ENCODE data around the gene CEP164.

CEP164 gene

GRCh38 chr11:117309310-117309709 is 18.3 kb upstream of the CEP164 start:
- TF ChIP-seq CTCF (IDR thresholded peaks at IDR 0.05; ENCODE audit: low read depth, low read length) = no peak
- Histone ChIP-seq H3K4me3 (ENCODE audit: low read depth, low read length) (no peak overlapping the region), H3K27ac (no peak overlapping the region), H3K9me3 (ENCODE audit: severe bottlenecking) (no peaks in the 10 kb centered on the region), H3K36me3 (peaks cover 24% of the 10 kb centered on the region), H3K27me3 (ENCODE audit: insufficient read depth, low read depth, severe bottlenecking) (no peaks in the 10 kb centered on the region)
- no peak for DNase-seq

- Histone ChIP-seq H3K4me3 (ENCODE audit: low read depth, low read length) (no peak overlapping the region), H3K27me3 (ENCODE audit: insufficient read depth, low read depth, severe bottlenecking) (no peaks in the 10 kb centered on the region), H3K27ac (no peak overlapping the region), H3K36me3 (peaks cover 15% of the 10 kb centered on the region), H3K9me3 (ENCODE audit: severe bottlenecking) (no peaks in the 10 kb centered on the region)
- TF ChIP-seq CTCF (IDR thresholded peaks at IDR 0.05; ENCODE audit: low read depth, low read length) = no peak
- no peak for DNase-seq
Measured at GRCh38 chr11:117313091-117313490, 14.6 kb upstream of the CEP164 start.

- DNase-seq = no peak
- Histone ChIP-seq H3K36me3 (peaks cover 15% of the 10 kb centered on the region), H3K4me3 (ENCODE audit: low read depth, low read length) (peak overlapping the region; percentile 91), H3K27ac (peak overlapping the region; percentile 84; the same call in 1 of the 2 replicates), H3K9me3 (ENCODE audit: severe bottlenecking) (no peaks in the 10 kb centered on the region), H3K27me3 (ENCODE audit: insufficient read depth, low read depth, severe bottlenecking) (no peaks in the 10 kb centered on the region)
- no peak for TF ChIP-seq CTCF (IDR thresholded peaks at IDR 0.05; ENCODE audit: low read depth, low read length)
Measured at GRCh38 chr11:117313828-117314768, 13.6 kb upstream of the CEP164 start.

DNA sequence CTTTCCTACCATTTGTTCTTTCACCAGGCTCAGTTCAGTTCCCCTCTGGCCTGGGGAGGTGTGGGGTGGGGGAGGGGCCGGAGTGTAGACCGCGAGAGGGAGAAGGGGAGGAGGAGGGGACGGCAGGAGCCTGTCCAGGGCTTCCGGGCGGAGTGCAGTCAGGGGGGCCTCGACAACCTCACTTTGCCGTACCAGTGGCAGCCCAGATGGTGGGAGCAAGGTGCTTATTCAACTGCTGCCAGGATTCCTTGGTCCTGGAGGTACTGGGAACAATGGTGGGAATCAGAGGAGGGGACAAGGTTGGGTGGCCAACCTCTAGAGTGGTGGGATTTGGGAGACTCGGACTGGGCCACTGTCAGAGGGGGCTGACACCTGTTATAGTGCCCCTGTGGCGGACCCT is 12.8 kb upstream of the CEP164 start:
- peak overlapping the region; percentile 91 for H3K4me3 ChIP-seq (ENCODE audit: low read depth, low read length)
- H3K9me3 ChIP-seq (ENCODE audit: severe bottlenecking) = no peaks in the 10 kb centered on the region
- TF ChIP-seq CTCF (IDR thresholded peaks at IDR 0.05; ENCODE audit: low read depth, low read length) = no peak
- H3K27ac ChIP-seq = peak overlapping the region; percentile 84
- H3K36me3 ChIP-seq = peaks cover 13% of the 10 kb centered on the region
- DNase-seq = no peak
- no peaks in the 10 kb centered on the region for H3K27me3 ChIP-seq (ENCODE audit: insufficient read depth, low read depth, severe bottlenecking)

- H3K27ac ChIP-seq = peak overlapping the region; percentile 84
- peaks cover 13% of the 10 kb centered on the region for H3K36me3 ChIP-seq
- H3K9me3 ChIP-seq (ENCODE audit: severe bottlenecking) = no peaks in the 10 kb centered on the region
- no peaks in the 10 kb centered on the region for H3K27me3 ChIP-seq (ENCODE audit: insufficient read depth, low read depth, severe bottlenecking)
- peak overlapping the region; percentile 91 for H3K4me3 ChIP-seq (ENCODE audit: low read depth, low read length)
- TF ChIP-seq CTCF (IDR thresholded peaks at IDR 0.05; ENCODE audit: low read depth, low read length) = no peak
- DNase-seq = no peak
Measured at GRCh38 chr11:117315285-117316196, 12.1 kb upstream of the CEP164 start.
